Measurements from ENCODE around the gene GNG7. TPM values are rescaled to one million over a fixed set of nuclear protein-coding genes. Genes with fewer than 3 reads are reported as not detected.
"Not testable (repeated sequence)": the region's sequence is repeated elsewhere in the genome, so short reads cannot be mapped to it uniquely, and the experiment has no call there.

The GNG7 gene
- polyA plus RNA-seq, 3 donors, result 2.8 to 4.0 (median 2.9) TPM

DNA sequence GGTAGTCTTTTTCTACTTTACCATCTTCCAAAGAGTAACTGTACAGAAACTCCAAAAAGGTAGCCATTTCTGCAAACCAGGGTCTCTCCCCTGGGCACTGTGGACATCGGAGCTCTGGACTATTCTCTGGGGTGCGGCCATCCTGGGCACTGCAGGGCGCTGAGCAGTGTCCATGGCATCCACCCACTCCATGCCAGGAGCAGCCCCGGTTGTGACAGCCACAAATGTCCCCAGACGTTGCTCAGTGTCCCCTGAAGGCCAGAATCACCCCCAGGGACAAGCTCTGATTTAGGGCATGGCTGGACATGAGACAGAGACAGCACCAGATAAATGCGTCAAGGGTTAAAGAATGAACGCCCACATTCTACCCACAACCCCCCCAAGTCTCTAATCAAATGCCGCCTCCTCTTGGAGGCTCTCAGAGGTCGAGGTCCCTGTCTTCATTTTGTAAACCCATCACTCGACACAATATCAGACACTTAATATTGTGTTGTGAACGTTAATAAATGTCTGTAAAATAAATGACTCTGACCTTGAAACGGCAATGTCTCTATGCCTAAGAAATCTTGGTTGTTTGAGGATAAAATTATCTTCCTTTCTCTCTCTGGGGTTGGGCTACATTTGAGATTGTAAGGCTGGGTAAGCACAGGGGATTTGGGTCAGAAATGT, 8.9 kb downstream of the GNG7 start:
- H3K27ac ChIP-seq (ENCODE audit: low read depth, low read length), result no peak overlapping the region

DNA sequence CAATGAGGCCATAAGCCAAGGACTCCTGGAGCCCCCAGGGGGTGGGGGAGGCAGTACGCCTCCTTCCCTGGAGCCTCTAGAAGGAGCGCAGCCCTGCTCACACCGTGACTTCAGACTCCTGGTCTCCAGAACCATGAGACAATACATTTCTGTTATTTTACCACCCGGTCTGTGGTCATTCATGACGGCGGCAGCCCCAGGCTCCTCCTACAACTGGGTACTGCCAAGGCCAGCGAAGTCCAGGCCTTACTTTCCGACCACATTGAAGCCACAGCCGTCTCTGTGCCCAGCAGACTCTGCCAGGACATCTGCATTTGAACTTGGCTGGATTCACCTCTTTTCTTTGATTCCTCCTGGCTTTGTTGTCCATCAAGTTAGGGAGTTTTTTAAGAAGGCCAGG, 10.5 kb downstream of the GNG7 start:
- WGBS, 3 donors, result 87 to 90% (median 88%) methylated on average over 9 of the region's 9 CpGs
- no peak overlapping the region for H3K27ac ChIP-seq (ENCODE audit: low read depth, low read length)

More for the DNA sequence above, 8.9 kb downstream of the GNG7 start:
- WGBS, 3 donors, result 46 to 61% (median 60%) methylated on average over 12 of the region's 12 CpGs

DNA sequence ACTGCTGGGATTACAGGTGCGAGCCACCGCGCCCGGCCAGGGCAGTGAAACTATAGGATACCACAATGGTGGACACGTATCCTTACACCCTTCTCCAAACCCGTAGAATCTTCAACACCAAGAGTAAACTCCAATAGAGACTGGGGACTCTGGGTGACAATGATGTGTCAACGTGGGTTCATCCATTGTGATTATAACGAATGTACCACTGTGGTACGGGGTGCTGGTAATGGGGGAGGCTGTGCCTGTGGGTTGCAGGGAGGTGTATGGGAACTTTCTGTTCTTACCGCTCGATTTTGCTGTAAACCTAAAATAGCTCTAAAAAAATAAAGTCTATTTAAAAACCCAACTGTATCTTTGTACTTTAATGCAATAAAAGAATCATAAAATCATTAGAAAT, 11.6 kb downstream of the GNG7 start:
- WGBS, 3 donors, result 91 to 96% (median 94%) methylated on average over 11 of the region's 11 CpGs
- no peak overlapping the region for H3K27ac ChIP-seq (ENCODE audit: low read depth, low read length)

DNA sequence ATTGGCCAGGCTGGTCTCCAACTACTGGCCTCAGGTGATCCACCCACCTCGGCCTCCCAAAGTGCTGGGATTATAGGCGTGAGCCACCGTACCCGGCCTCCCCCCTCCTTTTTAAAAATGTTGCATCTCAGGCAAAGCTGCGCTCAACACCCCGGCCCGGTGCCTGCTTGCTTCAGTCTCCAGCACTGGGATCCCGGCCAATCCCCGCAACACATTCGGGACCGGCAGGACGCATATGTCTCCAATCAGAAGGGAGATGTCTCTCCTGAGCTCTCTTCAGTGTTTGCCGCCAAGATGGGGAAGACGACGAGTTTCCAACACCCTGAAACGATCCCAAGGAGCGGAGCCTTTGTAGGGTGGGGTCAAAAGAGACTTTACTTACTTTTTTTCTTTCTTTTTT, 16.1 kb downstream of the GNG7 start:
- WGBS, 3 donors, result 71 to 90% (median 83%) methylated on average over 17 of the region's 17 CpGs
- H3K27ac ChIP-seq (ENCODE audit: low read depth, low read length), result no peak overlapping the region

DNA sequence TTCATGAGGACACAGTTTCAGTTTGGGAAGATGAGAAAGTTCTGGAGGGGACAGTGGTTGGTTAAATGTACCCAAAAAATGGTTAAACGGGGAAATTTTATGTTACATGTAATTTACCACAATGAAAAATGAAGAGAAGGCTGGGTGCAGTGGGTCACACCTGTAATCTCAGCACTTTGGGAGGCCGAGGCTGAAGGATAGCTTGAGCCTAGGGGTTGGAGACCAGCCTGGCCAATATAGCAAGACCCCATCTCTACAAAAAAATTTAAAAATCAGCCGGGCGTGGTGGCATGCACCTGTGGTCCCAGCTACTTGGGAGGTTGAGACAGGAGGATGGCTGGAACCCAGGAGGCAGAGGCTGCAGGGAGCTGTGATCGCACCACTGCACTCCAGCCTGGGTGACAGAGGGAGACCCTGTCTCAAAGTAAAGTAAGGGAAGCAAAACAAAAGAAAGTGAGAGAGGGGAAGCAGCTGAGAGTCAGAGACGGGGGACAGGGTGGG, 17.2 kb downstream of the GNG7 start:
- no peak overlapping the region for H3K27ac ChIP-seq (ENCODE audit: low read depth, low read length)
- WGBS, 3 donors, result 88 to 96% (median 94%) methylated on average over 6 of the region's 6 CpGs

DNA sequence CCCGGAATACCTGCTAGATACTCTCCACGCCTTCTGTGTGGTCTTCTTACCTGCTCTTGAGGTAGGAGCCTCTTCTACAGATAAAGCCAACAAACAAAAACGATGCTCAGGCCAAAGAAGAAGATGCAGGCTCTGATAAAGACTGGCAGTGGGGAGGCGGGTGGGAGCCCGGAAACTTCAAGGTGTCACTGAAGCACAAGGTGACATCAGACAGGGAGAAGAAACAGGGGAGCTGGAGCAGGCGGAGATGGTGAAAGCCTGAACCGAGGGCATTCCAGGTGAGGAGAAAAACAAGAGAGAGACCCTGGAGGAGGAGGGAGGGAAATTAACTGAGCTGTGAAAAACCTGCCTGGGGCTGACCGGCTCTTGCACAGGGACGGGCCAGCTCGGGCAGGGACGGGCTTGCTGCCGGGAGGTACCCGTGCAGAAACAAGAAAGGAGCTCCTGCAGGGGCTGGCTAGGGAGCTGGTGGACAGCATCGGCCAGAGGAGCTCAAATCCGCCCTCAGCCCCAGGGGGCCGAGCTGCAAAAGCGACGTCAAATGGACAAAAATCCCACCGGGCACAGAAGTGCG, 19.0 kb downstream of the GNG7 start:
- 85 to 89% (median 85%) methylated on average over 20 of the region's 20 CpGs for WGBS, 3 donors
- no peak overlapping the region for H3K27ac ChIP-seq (ENCODE audit: low read depth, low read length)

DNA sequence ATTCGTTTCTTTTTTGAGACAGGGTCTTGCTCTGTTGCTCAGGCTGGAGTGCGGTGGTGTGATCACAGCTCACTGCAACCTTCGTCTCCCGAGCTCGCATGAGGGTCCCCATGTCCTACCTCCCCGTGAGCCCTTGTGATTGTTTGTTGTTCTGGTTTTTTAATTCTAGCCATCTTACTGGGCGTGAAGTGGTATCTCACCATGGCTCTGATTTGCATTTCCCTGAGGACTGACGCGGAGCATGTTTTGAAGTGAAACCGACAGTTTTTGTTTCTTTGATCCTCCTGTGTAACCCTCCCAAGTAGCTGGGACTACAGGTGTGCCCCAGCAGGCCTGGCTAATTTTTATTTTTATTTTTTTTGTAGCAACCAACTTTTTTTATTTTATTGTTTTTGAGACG, 21.7 kb downstream of the GNG7 start:
- no peak overlapping the region for H3K27ac ChIP-seq (ENCODE audit: low read depth, low read length)
- 93 to 95% (median 93%) methylated on average over 11 of the region's 11 CpGs for WGBS, 3 donors

DNA sequence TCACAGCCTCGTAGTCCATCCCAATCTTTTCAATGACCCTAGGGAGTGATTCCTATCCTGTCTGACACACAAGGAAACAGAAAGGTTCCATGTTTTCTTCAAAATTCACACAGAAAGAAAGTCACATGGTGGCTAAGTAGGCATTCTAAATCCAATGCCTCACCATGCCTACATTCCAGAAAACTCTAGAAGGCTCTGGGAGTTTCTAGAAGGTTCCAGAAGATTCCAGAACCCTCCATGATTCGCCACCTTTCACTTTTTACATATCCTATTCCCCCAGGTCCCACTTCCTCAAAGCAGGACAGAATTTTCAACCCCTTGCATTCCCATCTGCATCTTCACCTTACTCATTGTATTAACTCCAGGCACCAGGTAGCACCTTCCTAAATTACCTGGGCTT, 23.1 kb downstream of the GNG7 start:
- WGBS, 3 donors, result 86 to 91% (median 91%) methylated on average over 2 of the region's 2 CpGs
- H3K27ac ChIP-seq (ENCODE audit: low read depth, low read length), result no peak overlapping the region

DNA sequence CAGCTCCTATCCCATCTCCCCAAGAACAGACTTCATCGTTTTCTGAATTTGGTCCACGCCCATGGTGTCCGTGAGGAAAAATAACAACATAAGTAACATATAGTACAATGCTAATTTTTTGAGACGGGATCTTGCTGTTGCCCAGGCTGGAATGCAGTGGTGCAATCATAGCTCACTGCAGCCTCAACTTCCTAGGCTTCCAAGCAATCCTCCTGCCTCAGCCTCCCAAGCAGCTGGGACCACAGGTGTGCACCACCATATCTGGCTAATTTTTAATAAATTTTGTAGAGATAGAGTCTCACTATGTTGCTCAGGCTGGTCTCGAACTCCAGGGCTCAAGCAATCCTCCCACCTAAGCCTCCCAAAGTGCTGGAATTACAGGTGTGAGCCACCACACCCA, 23.5 kb downstream of the GNG7 start:
- 91 to 95% (median 91%) methylated on average over 5 of the region's 5 CpGs for WGBS, 3 donors
- not testable (repeated sequence) for H3K27ac ChIP-seq (ENCODE audit: low read depth, low read length)

DNA sequence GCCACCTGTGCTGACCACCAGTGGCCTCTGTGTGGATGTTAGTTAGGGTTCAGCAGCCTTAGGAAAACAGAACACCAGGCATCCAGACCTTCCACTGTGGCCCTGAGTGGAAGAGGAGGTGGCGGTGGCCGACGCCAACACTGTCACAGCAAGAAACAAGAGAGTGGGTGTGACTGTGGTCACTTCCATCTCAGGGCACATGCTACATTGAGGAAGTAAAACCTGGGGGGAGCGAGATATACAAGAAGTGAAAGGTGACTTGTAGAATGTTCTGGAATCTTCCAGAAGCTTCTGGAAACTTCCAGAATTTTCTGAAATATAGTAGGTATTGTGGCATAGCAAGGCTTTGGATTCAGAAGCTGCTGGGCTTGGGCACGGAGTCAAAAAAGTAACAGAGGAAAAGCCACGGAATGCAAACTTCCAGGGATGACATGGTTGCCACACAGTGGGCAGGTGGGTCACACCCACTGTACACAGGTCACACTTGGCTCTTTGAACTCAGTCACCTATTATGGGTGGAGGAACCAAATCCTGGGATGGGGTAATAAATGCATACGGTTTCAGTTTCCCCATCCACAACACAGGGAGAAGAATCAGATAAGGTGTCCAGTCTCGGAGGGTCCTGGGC, 24.3 kb downstream of the GNG7 start:
- H3K27ac ChIP-seq (ENCODE audit: low read depth, low read length), result no peak overlapping the region
- WGBS, 3 donors, result 66 to 85% (median 69%) methylated on average over 8 of the region's 8 CpGs

DNA sequence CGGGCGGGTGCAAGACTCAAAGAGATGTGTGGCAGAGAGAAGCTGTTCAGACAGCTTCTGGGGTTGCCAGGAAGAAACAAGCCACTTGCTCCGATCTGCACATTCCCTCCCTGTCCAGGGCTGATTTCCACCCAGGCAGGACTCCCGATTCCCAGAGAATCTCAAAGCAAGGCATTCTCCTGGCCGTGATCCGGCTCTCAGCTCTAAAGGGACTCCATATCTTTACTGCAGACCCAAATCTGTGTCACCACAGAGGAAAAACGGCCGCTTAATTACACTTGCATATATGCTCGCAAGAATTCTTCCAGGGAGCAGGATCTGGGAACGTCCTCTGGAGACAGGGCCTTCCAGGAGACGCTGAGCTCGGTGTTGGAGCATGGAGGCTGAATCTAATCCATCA, 25.7 kb downstream of the GNG7 start:
- no peak overlapping the region for H3K27ac ChIP-seq (ENCODE audit: low read depth, low read length)
- 63 to 83% (median 67%) methylated on average over 12 of the region's 12 CpGs for WGBS, 3 donors

DNA sequence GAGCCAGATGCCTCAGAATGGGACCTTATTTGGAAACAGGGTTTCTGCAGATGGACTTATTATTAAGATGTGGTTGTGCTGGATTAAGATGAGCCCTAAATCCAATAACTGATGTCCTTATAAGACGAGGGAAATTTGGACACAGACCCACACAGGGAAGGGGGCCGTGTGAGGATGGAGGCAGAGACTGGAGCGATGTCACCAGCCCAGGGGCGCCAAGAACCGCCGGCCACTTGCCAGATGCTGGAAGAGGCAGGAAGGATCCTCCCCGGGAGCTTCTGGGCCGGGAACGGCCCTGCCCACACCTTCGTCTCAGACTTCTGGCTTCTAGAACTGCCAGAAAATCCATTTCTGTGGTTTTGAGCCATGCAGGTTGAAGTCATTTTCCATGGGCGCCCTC, 26.6 kb downstream of the GNG7 start:
- no peak overlapping the region for H3K27ac ChIP-seq (ENCODE audit: low read depth, low read length)
- 48 to 69% (median 54%) methylated on average over 11 of the region's 11 CpGs for WGBS, 3 donors

DNA sequence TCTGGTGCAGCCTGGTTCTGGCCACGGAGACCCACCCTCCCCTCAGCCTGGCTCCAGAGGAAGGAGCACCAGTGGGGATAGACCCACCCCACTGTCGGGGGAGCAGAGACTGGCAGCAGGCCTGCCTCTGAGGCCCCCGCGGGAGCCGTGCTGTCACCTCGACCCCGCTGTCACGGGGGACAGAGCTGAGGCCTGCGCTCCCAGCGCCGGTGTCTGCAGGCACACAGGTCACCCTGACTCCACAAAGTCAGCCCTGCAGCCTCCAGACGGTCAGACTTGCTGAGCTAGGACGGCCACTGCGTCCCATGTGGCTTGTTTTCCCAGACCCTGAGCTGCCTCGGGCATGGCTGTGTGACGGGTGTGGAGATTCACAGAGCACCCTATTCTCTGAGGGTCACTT, 32.3 kb downstream of the GNG7 start:
- WGBS, 3 donors, result 78 to 82% (median 82%) methylated on average over 16 of the region's 16 CpGs
- no peak overlapping the region for H3K27ac ChIP-seq (ENCODE audit: low read depth, low read length)

DNA sequence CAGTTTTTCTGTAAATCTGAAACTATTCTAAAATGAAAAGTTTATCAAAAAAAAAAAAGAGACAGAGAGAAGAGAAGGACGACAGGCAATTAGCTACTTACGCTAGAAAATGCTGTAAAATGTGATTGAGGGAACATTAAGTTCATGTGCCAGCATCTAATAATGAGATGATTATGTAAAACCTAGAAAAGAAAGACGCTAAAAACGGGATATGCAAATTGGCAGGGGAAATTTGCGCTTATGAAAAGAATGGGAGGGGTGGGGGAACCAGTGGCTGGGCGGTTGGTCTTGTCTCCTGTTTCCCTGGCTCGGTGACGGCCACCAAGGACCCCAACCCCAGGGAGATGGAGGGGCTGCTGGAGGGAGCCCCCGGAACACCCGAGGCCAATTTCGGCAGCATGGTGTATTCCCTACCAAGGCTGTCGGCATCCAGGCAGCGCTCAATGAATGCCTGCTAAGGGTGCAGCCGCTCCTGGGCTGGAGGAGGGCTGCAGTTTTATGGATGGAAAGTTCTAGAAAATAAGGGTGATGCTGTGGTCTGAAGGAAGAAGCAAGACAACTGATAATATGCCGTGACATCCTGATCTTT, 34.2 kb downstream of the GNG7 start:
- 84 to 86% (median 86%) methylated on average over 15 of the region's 15 CpGs for WGBS, 3 donors
- H3K27ac ChIP-seq (ENCODE audit: low read depth, low read length), result no peak overlapping the region

DNA sequence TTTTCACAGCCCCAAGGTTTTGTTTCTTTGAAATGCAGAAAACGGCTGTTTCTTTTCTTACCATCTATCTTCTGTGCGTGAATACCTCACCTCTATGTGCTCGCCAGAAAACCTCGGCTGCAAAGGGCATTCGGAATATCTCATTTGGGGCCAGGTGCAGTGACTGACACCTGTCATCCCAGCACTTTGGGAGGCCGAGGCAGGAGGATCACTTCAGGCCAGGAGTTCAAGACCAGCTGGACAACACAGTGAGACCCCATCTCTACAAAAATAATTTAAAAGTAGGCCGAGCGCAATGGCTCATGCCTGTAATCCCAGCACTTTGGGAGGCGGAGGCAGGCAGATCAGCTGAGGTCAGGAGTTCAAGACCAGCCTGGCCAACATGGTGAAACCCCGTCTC, 35.1 kb downstream of the GNG7 start:
- H3K27ac ChIP-seq (ENCODE audit: low read depth, low read length), result not testable (repeated sequence)
- 93 to 94% (median 93%) methylated on average over 10 of the region's 10 CpGs for WGBS, 3 donors

DNA sequence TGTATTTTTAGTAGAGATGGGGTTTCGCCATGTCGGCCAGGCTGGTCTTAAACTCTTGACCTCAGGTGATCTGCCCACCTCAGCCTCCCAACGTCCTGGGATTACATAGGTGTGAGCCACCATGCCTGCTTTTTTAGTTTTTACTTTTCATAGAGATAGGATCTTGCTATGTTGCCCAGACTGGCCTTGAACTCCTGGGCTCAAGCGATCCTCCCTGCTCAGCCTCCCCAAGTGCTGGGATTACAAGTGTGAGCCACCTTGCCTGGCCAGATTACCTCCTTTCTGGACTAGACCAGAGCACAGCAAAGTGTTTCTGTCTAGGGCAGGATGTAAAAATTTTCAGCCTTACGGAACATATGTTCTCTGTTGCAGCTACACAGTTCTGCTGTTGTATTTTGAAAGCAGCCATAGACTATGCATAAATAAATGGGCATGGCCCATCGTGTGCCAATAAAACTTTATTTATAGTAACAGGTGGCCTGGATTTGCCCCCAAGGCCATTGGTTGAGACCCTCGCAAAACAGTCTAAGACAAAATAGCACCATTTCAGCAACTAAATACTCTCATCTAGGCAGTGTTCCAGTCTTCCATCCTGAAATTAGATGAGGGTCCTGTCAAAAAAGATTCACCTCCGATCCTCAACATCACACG, 36.0 kb downstream of the GNG7 start:
- H3K27ac ChIP-seq (ENCODE audit: low read depth, low read length), result no peak overlapping the region
- 89 to 93% (median 92%) methylated on average over 9 of the region's 9 CpGs for WGBS, 3 donors

DNA sequence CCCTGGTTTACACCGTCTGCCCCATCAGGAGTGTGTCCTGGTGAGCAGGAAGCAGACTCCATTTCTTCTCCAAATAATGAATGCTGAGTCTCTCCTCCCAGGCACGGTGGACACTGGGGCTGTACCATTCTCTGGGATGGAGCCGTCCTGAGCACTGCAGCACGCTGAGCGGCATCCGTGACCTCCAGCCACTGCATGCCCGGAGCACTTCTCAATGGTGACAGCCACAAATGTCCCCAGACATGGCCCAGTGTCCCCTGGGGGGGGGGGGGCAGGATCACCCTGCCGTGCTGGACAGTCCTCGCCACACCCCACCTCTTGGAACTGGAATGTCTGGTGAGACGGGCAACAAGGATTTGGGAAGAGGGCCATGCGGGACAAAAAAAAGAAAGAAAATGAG, 37.4 kb downstream of the GNG7 start:
- H3K27ac ChIP-seq (ENCODE audit: low read depth, low read length), result no peak overlapping the region
- 89 to 94% (median 93%) methylated on average over 11 of the region's 11 CpGs for WGBS, 3 donors

DNA sequence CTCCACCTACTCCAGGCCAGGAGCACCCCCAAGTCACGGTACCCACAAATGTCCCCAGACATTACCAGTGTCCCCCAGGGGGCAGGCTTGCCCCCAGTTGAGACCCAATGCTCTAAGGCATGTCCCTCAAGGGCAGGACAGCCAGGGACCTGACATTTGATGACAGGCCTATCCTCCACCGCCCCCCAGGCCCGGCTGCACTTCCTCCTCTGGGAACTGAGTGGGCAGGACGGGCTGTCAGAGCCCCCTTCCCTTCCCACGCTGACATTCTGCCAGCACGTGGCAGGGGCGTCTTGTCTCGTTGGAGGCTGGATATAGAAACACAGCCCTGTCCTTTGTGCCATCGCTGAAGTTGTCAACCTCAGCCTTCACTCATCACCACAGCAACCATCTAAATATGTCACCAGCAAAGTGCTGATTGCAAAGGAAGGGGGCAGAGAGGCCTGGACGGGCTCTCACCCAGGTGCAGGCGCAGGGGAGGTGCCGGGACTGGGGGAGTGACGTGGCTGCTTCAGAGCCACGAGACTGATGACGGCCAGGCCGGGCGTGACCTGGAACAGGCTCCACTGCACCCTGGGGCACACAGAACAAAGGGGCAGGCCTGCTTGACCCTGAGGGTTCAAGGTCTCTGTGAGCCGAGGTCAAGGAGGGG, 38.4 kb downstream of the GNG7 start:
- no peak overlapping the region for H3K27ac ChIP-seq (ENCODE audit: low read depth, low read length)
- 69 to 80% (median 71%) methylated on average over 17 to 18 of the region's 18 CpGs for WGBS, 3 donors

All from adipose tissue (tissue), 3 donors.